SK-N-SH treated with all-trans-retinoic acid at 6 μM for 48 hours (cell line): Measurements from ENCODE around the gene ZFYVE1.

ENCODE experiments used
- ATAC-seq: fragments of 200-7000 bp; cut with Tn5 transposase; 3 replicates; pipeline ENCODE4 v1.9.1; 2020; ENCODE audit warnings: mild to moderate bottlenecking, moderate library complexity
- ARNTL ChIP-seq: fragments of 450-650 bp; formaldehyde crosslinking; IDR thresholded peaks from 2 replicates; pipeline ENCODE4 v1.5.0; 2020; ENCODE audit warnings: low read depth, mild to moderate bottlenecking, moderate library complexity, borderline replicate concordance
- BACH2 ChIP-seq: fragments of 250-450 bp; sonication (Bioruptor Pico); IDR thresholded peaks from 2 replicates; pipeline ENCODE4 v1.9.0; 2021; ENCODE audit warnings: mild to moderate bottlenecking, borderline replicate concordance
- CSDC2 ChIP-seq: fragments of 250-450 bp; sonication (Bioruptor Pico); IDR thresholded peaks from 2 replicates; pipeline ENCODE4 v1.5.0; 2020; ENCODE audit warnings: mild to moderate bottlenecking, moderate library complexity
- ESRRG ChIP-seq: fragments of 250-450 bp; sonication (Bioruptor Pico); IDR thresholded peaks from 2 replicates; pipeline ENCODE4 v1.6.1; 2021; ENCODE audit warnings: mild to moderate bottlenecking
- GLIS3 ChIP-seq: fragments of 250-450 bp; sonication (Bioruptor Pico); IDR thresholded peaks from 2 replicates; pipeline ENCODE4 v1.5.0; 2020; ENCODE audit warnings: mild to moderate bottlenecking, moderate library complexity
- ISL1 ChIP-seq: fragments of 250-450 bp; sonication (Bioruptor Pico); IDR thresholded peaks from 2 replicates; pipeline ENCODE4 v2.1.2; 2022; ENCODE audit warnings: mild to moderate bottlenecking, moderate library complexity
- OSR1 ChIP-seq: fragments of 250-450 bp; sonication (Bioruptor Pico); IDR thresholded peaks from 2 replicates; pipeline ENCODE4 v1.8.0; 2022; ENCODE audit warnings: moderate library complexity, mild to moderate bottlenecking, inconsistent platforms
- POU6F1 ChIP-seq: fragments of 250-450 bp; sonication (Bioruptor Pico); IDR thresholded peaks from 2 replicates; pipeline ENCODE4 v1.8.0; 2021; ENCODE audit warnings: low read depth, mild to moderate bottlenecking, moderate library complexity, borderline replicate concordance
- PPARA ChIP-seq: fragments of 250-450 bp; sonication (Bioruptor Pico); IDR thresholded peaks from 2 replicates; pipeline ENCODE4 v1.5.0; 2020; ENCODE audit warnings: mild to moderate bottlenecking, borderline replicate concordance
- RARB ChIP-seq: fragments of 250-450 bp; sonication (Bioruptor Pico); IDR thresholded peaks from 2 replicates; pipeline ENCODE4 v1.8.0; 2021; ENCODE audit warnings: mild to moderate bottlenecking, moderate library complexity
- SNAI2 ChIP-seq: fragments of 250-450 bp; sonication (Bioruptor Pico); IDR thresholded peaks from 2 replicates; pipeline ENCODE4 v1.5.0; 2020; ENCODE audit warnings: mild to moderate bottlenecking, moderate library complexity
- TCF4 ChIP-seq: fragments of 250-450 bp; sonication (Bioruptor Pico); IDR thresholded peaks from 2 replicates; pipeline ENCODE4 v1.8.0; 2021; ENCODE audit warnings: mild to moderate bottlenecking, moderate library complexity, borderline replicate concordance
- TOX ChIP-seq: fragments of 250-450 bp; sonication (Bioruptor Pico); IDR thresholded peaks from 2 replicates; pipeline ENCODE4 v1.8.0; 2021; ENCODE audit warnings: mild to moderate bottlenecking, moderate library complexity, borderline replicate concordance
- ZC3H10 ChIP-seq: fragments of 250-450 bp; sonication (Bioruptor Pico); IDR thresholded peaks from 2 replicates; pipeline ENCODE4 v1.5.1; 2021; ENCODE audit warnings: mild to moderate bottlenecking, moderate library complexity
- ZFP3 ChIP-seq: fragments of 250-450 bp; sonication (Bioruptor Pico); IDR thresholded peaks from 2 replicates; pipeline ENCODE4 v1.5.0; 2020; ENCODE audit warnings: mild to moderate bottlenecking, moderate library complexity
- ZFP30 ChIP-seq: fragments of 450-650 bp; formaldehyde crosslinking; IDR thresholded peaks from 2 replicates; pipeline ENCODE4 v1.5.0; 2022; ENCODE audit warnings: mild to moderate bottlenecking, moderate library complexity
- ZNF565 ChIP-seq: fragments of 450-650 bp; formaldehyde crosslinking; conservative IDR thresholded peaks from 2 replicates; pipeline ENCODE4 v1.5.0; 2020; ENCODE audit warnings: low read depth, mild to moderate bottlenecking, moderate library complexity
- ZNF70 ChIP-seq: fragments of 450-650 bp; formaldehyde crosslinking; IDR thresholded peaks from 2 replicates; pipeline ENCODE4 v1.5.0; 2020; ENCODE audit warnings: mild to moderate bottlenecking, moderate library complexity
- ZNF8 ChIP-seq: fragments of 450-650 bp; formaldehyde crosslinking; IDR thresholded peaks from 2 replicates; pipeline ENCODE4 v1.5.0; 2020; ENCODE audit warnings: mild to moderate bottlenecking, moderate library complexity
- TF ChIP-seq, protein P1 (sequence below): fragments of 250-450 bp; sonication (Bioruptor Pico); IDR thresholded peaks from 2 replicates; pipeline ENCODE4 v1.5.1; 2020; ENCODE audit warnings: low read depth, mild to moderate bottlenecking, moderate library complexity
- TF ChIP-seq, protein P2 (sequence below): fragments of 250-450 bp; sonication (Bioruptor Pico); IDR thresholded peaks from 2 replicates; pipeline ENCODE4 v1.5.0; 2020; ENCODE audit warnings: mild to moderate bottlenecking, moderate library complexity
- TF ChIP-seq, protein P3 (sequence below): fragments of 250-450 bp; sonication (Bioruptor Pico); IDR thresholded peaks from 2 replicates; pipeline ENCODE4 v1.8.0; 2020; ENCODE audit warnings: mild to moderate bottlenecking, moderate library complexity, borderline replicate concordance

The ZFYVE1 gene

DNA sequence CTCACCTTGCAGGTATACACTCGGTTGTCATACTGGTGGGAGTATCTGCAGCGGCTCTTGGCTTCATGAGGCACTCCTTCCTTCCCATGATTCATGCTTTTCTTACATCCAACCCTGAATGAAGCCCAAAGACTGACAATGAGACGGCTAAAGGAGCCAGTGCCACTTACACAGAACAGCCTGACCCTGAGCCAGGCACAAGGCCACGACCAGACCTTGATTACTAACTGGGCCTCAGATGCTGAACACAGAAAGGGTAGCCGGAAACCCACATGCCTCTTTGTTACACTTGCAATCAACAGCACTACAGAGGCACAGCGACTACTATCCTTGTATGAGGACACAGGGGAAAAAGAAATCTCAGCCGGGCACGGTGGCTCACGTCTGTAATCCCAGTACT, 48.0 kb downstream of the ZFYVE1 start:
- no peak for ATAC-seq
- TF ChIP-seq, protein P1, sequence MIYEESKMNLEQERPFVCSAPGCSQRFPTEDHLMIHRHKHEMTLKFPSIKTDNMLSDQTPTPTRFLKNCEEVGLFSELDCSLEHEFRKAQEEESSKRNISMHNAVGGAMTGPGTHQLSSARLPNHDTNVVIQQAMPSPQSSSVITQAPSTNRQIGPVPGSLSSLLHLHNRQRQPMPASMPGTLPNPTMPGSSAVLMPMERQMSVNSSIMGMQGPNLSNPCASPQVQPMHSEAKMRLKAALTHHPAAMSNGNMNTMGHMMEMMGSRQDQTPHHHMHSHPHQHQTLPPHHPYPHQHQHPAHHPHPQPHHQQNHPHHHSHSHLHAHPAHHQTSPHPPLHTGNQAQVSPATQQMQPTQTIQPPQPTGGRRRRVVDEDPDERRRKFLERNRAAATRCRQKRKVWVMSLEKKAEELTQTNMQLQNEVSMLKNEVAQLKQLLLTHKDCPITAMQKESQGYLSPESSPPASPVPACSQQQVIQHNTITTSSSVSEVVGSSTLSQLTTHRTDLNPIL (CRISPR knock-in tag) = no peak
- no peak for TF ChIP-seq BACH2 (CRISPR knock-in tag)

GRCh38 chr14:72975770-72976169, 51.1 kb downstream of the ZFYVE1 start:
- TF ChIP-seq PPARA (CRISPR knock-in tag) (no peak), RARB (CRISPR knock-in tag) (no peak), GLIS3 (CRISPR knock-in tag) (no peak), ESRRG (no peak), ZFP3 (CRISPR knock-in tag) (no peak), TCF4 (CRISPR knock-in tag) (no peak), ZFP30 (CRISPR knock-in tag) (no peak), ISL1 (CRISPR knock-in tag) (no peak), CSDC2 (CRISPR knock-in tag) (no peak), ZC3H10 (CRISPR knock-in tag) (no peak), OSR1 (no peak), ZNF8 (CRISPR knock-in tag) (no peak), POU6F1 (CRISPR knock-in tag) (no peak)
- TF ChIP-seq, protein P2, sequence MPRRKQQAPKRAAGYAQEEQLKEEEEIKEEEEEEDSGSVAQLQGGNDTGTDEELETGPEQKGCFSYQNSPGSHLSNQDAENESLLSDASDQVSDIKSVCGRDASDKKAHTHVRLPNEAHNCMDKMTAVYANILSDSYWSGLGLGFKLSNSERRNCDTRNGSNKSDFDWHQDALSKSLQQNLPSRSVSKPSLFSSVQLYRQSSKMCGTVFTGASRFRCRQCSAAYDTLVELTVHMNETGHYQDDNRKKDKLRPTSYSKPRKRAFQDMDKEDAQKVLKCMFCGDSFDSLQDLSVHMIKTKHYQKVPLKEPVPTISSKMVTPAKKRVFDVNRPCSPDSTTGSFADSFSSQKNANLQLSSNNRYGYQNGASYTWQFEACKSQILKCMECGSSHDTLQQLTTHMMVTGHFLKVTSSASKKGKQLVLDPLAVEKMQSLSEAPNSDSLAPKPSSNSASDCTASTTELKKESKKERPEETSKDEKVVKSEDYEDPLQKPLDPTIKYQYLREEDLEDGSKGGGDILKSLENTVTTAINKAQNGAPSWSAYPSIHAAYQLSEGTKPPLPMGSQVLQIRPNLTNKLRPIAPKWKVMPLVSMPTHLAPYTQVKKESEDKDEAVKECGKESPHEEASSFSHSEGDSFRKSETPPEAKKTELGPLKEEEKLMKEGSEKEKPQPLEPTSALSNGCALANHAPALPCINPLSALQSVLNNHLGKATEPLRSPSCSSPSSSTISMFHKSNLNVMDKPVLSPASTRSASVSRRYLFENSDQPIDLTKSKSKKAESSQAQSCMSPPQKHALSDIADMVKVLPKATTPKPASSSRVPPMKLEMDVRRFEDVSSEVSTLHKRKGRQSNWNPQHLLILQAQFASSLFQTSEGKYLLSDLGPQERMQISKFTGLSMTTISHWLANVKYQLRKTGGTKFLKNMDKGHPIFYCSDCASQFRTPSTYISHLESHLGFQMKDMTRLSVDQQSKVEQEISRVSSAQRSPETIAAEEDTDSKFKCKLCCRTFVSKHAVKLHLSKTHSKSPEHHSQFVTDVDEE = no peak
- TF ChIP-seq, protein P1 (CRISPR knock-in tag) = no peak
- TF ChIP-seq, protein P3, sequence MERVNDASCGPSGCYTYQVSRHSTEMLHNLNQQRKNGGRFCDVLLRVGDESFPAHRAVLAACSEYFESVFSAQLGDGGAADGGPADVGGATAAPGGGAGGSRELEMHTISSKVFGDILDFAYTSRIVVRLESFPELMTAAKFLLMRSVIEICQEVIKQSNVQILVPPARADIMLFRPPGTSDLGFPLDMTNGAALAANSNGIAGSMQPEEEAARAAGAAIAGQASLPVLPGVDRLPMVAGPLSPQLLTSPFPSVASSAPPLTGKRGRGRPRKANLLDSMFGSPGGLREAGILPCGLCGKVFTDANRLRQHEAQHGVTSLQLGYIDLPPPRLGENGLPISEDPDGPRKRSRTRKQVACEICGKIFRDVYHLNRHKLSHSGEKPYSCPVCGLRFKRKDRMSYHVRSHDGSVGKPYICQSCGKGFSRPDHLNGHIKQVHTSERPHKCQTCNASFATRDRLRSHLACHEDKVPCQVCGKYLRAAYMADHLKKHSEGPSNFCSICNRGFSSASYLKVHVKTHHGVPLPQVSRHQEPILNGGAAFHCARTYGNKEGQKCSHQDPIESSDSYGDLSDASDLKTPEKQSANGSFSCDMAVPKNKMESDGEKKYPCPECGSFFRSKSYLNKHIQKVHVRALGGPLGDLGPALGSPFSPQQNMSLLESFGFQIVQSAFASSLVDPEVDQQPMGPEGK (CRISPR knock-in tag) = no peak

DNA sequence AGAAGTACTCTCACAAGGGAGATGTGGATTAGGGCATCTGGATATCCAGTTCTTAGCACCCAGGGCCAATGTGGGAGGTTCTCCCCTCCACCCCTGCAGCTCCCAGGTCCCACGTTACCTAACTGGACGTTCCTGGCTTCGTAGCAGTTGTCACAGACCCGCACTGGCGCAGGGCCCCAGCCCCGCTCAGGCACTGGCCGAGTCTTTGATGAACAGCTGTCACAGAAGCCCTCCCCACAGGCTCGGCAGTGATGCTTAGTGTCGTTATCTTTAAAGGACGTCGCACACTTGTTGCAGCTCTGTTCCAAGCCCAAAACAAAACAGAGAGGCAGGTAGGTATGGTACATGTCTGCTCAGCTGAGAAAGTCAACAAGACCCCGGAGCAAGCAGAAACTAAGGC, 52.2 kb downstream of the ZFYVE1 start:
- ATAC-seq = no peak
- TF ChIP-seq RARB (CRISPR knock-in tag) (no peak), ZNF565 (no peak), TOX (CRISPR knock-in tag) (no peak), TCF4 (CRISPR knock-in tag) (no peak), BACH2 (CRISPR knock-in tag) (no peak), ZFP30 (CRISPR knock-in tag) (no peak), ESRRG (no peak), CSDC2 (CRISPR knock-in tag) (no peak), GLIS3 (CRISPR knock-in tag) (no peak), SNAI2 (CRISPR knock-in tag) (no peak), ZC3H10 (CRISPR knock-in tag) (no peak), PPARA (CRISPR knock-in tag) (no peak), ARNTL (CRISPR knock-in tag) (no peak), ZFP3 (CRISPR knock-in tag) (no peak), ZNF70 (CRISPR knock-in tag) (no peak), ISL1 (CRISPR knock-in tag) (no peak)
- TF ChIP-seq, protein P1 (CRISPR knock-in tag) = no peak
- TF ChIP-seq, protein P2 = no peak
- TF ChIP-seq, protein P3 (CRISPR knock-in tag) = no peak

More at GRCh38 chr14:72975770-72976169, 51.1 kb downstream of the ZFYVE1 start:
- ATAC-seq = no peak
